T-helper 17 cell (primary cell): ENCODE measurements around the gene KSR2. TPM values are rescaled to one million over a fixed set of nuclear protein-coding genes. Genes with fewer than 3 reads are reported as not detected.
"Not testable (repeated sequence)": the region's sequence is repeated elsewhere in the genome, so short reads cannot be mapped to it uniquely, and the experiment has no call there.

ENCODE experiments used
- ATAC-seq: fragments of 150-1000 bp; cut with Tn5 transposase; 2 replicates; pipeline ENCODE4 v1.10.0; 2021; ENCODE audit warnings: mild to moderate bottlenecking, moderate library complexity
- DNase-seq, 3 donors: peaks; one replicate each; pipeline versions ENCODE4 v3.0.0 to v3.0.0-alpha.2; 2020 to 2021
- H3K9me3 ChIP-seq: one replicate; pipeline ENCODE4 v1.7.0; 2013; ENCODE audit warnings: low read length, mild to moderate bottlenecking; ENCODE audit not compliant: control insufficient read depth, poor library complexity, severe bottlenecking
- H3K27ac Mint-ChIP-seq: one replicate; pipeline ENCODE4 v1.8.0; 2022; ENCODE audit warnings: mild to moderate bottlenecking, moderate library complexity, mixed read lengths
- H3K27me3 Mint-ChIP-seq: one replicate; pipeline ENCODE4 v1.8.0; 2022; ENCODE audit warnings: mixed read lengths
- H3K36me3 Mint-ChIP-seq: one replicate; pipeline ENCODE4 v1.8.0; 2022; ENCODE audit warnings: low read depth, mixed read lengths
- H3K4me1 Mint-ChIP-seq: one replicate; pipeline ENCODE4 v1.8.0; 2022; ENCODE audit warnings: mild to moderate bottlenecking, mixed read lengths
- H3K4me3 Mint-ChIP-seq: one replicate; pipeline ENCODE4 v1.8.0; 2022; ENCODE audit warnings: mild to moderate bottlenecking, moderate library complexity, mixed read lengths
- total RNA-seq, 4 donors: library from RNA in 2 of 4; stranded (reverse) in 2 of 4; gene quantifications; one replicate each; pipeline ENCODE4 v1.2.3 and lab custom pipeline; 2022 to 2026

Gene KSR2
- total RNA-seq, 2 donors from 2014 or later: 0.05 to 0.10 TPM

DNA sequence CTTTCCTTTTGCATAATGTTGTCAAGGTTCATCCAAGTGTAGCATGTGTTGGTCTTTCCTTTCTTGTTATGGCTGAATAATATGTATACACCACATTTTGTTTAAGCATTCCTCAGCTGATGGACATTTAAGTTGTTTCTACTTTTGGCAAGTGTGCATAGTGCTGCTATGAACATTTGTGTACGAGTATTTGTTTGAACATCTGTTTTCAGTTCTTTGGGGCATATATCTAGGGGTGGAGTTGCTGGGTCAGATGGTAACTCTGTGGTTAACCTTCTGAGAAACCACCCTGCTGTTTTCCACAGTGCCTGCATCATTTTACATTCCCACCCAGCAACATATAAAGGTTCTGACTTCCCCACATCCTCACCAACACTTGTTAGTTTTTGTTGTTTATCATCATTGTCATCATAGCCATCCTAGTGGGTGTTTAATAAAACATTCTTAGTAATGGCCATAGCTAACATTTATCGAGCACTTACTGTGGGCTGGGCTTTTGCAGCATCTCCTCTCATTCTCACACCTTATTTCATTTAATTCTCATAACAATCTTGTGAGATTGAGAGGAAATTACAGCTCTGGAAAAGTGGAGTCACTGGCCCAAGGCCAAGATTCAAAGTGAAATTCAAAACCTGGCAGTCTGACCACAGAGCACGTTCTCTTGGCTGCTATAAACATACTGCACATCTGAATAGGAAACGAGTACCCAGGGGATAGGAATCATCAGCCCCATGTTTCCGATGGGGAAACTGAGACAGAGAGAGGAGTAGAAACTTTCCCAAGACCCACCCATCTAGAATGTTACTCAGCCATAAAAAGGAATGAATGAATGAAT lies 193.6 kb downstream of the KSR2 start:
- H3K4me1 Mint-ChIP-seq: no peaks in the 10 kb centered on the region
- peaks cover 8% of the 10 kb centered on the region for H3K27me3 Mint-ChIP-seq
- no peak for ATAC-seq
- no peak overlapping the region for H3K27ac Mint-ChIP-seq
- DNase-seq: no peak
- no peaks in the 10 kb centered on the region for H3K9me3 ChIP-seq
- no peaks in the 10 kb centered on the region for H3K36me3 Mint-ChIP-seq
- no peak overlapping the region for H3K4me3 Mint-ChIP-seq

DNA sequence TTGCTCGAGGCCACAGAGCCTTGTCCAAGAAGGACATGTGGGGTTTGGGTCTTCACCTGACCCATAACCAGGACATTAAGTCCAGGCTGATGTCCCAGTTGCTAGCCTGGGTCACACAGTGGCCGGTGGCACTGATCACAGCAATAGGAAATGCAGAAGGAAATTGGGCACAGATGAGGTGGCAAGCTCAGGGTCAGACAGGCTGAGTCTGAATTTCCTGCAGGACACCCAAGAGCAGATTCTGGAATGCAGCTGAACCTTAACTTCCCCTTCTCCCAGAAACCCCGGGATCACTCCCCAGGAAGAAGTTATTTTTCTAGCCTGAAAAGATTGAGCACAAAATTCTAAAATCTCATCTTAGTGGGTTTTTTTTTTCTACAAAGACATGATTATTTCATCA lies 199.9 kb downstream of the KSR2 start:
- ATAC-seq: no peak
- Mint-ChIP-seq H3K27ac (no peak overlapping the region), H3K27me3 (no peaks in the 10 kb centered on the region), H3K36me3 (no peaks in the 10 kb centered on the region), H3K4me1 (no peaks in the 10 kb centered on the region), H3K4me3 (no peak overlapping the region)
- DNase-seq: no peak
- peaks cover 3% of the 10 kb centered on the region for H3K9me3 ChIP-seq

DNA sequence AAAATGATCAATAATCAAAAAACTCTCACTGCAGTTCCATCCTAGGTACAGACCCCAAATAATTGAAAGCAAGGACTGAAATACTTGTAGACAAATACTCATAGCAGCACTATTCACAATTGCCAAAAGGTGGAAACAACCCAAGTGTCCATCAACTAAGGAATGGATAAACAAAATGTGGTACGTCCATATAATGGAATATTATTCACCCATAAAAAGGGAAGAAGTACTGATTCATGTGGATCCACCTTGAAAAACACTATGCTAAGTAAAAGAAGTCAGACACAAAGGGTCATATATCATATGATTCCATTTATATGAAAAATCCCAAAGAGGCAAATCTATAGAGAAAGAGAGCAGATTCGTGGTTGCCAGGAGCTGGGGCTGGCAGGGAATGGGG lies 202.8 kb downstream of the KSR2 start:
- ATAC-seq (no peak), DNase-seq (no peak)
- Mint-ChIP-seq H3K36me3 (no peaks in the 10 kb centered on the region), H3K27me3 (no peaks in the 10 kb centered on the region), H3K4me1 (no peaks in the 10 kb centered on the region), H3K4me3 (no peak overlapping the region), H3K27ac (no peak overlapping the region)
- H3K9me3 ChIP-seq: peaks cover 3% of the 10 kb centered on the region

DNA sequence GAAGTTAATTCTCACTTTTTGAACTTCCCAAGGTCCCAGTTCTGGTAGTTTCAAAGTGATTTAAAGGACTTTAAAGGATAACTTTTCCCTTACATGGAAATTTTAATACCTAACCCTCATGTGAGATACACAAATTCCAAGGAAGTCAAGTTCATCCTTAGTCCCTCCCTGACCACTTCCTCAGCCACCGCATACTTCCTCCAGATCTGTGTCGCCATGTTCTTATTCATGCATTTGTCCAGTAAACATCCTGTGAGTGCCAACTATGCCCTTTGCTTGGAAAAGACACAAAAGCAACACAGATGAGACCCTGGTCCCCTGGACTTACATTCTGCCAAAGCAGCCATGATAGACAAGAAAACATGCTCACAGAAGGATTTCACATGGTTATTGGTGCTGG lies 206.6 kb downstream of the KSR2 start:
- Mint-ChIP-seq H3K36me3 (no peaks in the 10 kb centered on the region), H3K4me3 (no peak overlapping the region), H3K27ac (no peak overlapping the region), H3K27me3 (no peaks in the 10 kb centered on the region), H3K4me1 (no peaks in the 10 kb centered on the region)
- no peak for DNase-seq
- peaks cover 3% of the 10 kb centered on the region for H3K9me3 ChIP-seq
- no peak for ATAC-seq

DNA sequence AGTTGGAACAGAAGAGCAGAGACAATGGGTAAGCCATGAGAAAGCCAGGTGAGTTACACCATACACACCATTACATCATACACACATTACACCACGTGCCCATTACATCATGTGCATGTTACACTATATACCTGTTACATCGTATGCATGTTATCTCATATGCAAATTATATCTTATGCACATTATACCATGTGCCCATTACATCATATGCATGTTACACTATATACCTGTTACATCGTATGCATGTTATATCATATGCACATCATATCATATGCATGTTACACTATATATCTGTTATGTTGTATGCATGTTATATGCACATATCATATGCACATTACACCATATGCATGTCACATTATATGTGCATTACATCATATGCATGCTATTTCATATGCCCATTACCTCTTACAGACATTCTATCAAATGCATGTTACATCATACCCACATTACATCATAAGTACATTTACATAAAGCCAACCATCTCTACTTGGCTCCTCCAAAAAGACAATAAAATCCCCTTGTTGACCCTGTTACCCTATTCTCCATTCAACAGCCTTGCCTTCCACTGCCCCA lies 207.2 kb downstream of the KSR2 start:
- ATAC-seq: no peak
- H3K9me3 ChIP-seq: peaks cover 3% of the 10 kb centered on the region
- Mint-ChIP-seq H3K4me1 (no peaks in the 10 kb centered on the region), H3K27ac (no peak overlapping the region), H3K36me3 (no peaks in the 10 kb centered on the region), H3K4me3 (no peak overlapping the region), H3K27me3 (no peaks in the 10 kb centered on the region)
- no peak for DNase-seq

DNA sequence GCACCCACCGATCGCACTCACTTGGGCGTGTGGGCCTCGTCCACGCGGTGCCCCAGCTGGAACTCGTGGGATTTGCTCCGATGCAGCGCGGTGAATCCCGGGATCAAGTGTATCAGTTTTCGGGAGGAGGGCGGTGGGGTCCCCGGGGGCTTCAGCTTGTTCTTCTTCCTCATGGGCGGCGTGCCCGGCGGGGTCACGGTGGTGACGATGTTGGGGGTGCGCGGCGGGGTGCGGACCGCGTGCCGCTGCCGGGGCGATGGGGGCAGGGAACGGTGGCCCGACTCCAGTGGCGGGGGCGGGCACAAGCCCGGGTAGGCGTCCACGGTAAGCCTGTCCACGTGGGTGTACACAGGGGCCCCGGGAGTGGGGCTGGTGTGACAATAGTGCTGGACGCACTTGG lies 207.8 kb downstream of the KSR2 start:
- H3K4me1 Mint-ChIP-seq: no peaks in the 10 kb centered on the region
- H3K27ac Mint-ChIP-seq: no peak overlapping the region
- H3K4me3 Mint-ChIP-seq: no peak overlapping the region
- DNase-seq: no peak
- ATAC-seq: no peak
- H3K9me3 ChIP-seq: no peaks in the 10 kb centered on the region
- H3K36me3 Mint-ChIP-seq: no peaks in the 10 kb centered on the region
- no peaks in the 10 kb centered on the region for H3K27me3 Mint-ChIP-seq

DNA sequence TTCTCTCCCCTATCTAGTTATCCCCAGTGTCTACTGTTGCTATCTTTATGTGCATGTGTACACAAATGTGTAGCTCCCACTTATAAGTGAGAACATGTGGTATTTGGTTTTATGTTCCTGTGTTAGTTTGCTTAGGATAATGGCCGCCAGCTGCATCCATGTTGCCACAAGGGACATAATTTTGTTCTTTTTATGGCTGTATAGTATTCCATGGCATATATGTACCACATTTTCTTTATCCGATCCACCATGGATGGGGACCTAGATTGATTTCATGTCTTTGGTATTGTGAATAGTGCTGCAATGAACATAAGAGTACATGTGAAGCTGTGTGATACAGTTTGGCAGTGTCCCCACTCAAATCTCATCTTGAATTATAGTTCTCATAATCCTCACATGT lies 218.1 kb downstream of the KSR2 start:
- Mint-ChIP-seq H3K36me3 (no peaks in the 10 kb centered on the region), H3K27ac (no peak overlapping the region), H3K4me1 (no peaks in the 10 kb centered on the region), H3K4me3 (no peak overlapping the region), H3K27me3 (no peaks in the 10 kb centered on the region)
- no peaks in the 10 kb centered on the region for H3K9me3 ChIP-seq
- DNase-seq: no peak
- ATAC-seq: no peak

DNA sequence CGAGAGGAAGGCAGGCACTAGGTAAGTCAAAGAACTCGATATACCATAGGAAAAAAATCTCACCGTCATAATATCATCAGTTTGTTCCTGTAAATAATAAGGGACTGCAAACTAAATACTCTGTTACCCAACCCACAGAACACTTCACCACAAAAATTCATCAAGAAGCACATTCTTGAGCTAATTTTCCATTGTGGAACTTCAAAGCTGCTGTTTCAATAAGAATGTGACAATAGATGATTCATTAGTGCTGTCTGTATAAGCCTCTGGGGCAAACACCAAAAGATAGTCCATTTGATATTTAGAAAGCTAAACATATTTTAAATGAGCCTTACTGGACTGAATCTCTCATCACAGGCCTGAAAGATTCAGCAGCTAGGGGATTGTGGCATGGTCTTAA lies 219.4 kb downstream of the KSR2 start:
- no peaks in the 10 kb centered on the region for H3K4me1 Mint-ChIP-seq
- no peak overlapping the region for H3K27ac Mint-ChIP-seq
- no peak overlapping the region for H3K4me3 Mint-ChIP-seq
- no peaks in the 10 kb centered on the region for H3K9me3 ChIP-seq
- ATAC-seq: no peak
- DNase-seq: no peak
- peaks cover 1% of the 10 kb centered on the region for H3K27me3 Mint-ChIP-seq
- no peaks in the 10 kb centered on the region for H3K36me3 Mint-ChIP-seq

DNA sequence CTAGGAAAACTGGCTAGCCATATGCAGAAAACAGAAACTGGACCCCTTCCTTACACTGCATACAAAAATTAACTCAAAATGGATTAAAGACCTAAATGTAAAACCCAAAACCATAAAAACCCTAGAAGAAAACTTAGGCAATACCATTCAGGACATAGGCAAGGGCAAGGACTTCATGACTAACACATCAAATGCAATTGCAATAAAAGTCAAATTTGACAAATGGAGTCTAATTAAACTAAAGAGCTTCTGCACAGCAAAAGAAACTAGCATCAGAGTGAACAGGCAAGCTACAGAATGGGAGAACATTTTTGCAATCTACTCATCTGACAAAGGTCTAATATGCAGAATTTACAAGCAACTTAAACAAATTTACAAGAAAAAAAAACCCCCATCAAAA lies 222.4 kb downstream of the KSR2 start:
- DNase-seq, H3K9me3 ChIP-seq, H3K4me3 Mint-ChIP-seq, H3K27ac Mint-ChIP-seq, ATAC-seq, H3K36me3 Mint-ChIP-seq, H3K4me1 Mint-ChIP-seq, H3K27me3 Mint-ChIP-seq: not testable (repeated sequence)

DNA sequence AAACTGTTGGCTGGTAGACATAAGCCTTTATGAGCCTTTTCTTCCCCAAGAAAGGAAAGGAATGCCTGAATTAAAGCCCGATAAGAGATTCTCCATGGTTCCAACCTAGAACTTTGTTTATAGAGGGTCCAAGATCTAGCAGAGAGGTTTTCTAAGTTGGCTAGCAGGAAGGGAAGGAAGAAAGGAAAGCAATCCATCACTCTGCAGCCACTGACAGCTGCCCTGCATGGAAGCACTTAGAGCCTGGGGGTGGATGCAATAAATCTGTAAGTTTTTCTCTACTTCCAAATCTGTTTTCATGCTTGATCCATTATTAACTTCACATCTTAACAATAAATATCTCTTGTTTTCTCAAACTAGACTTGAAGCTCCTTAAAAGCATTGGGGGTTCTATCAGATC lies 224.4 kb downstream of the KSR2 start:
- H3K36me3 Mint-ChIP-seq: no peaks in the 10 kb centered on the region
- H3K4me3 Mint-ChIP-seq: no peak overlapping the region
- no peaks in the 10 kb centered on the region for H3K9me3 ChIP-seq
- DNase-seq (no peak), ATAC-seq (no peak)
- H3K4me1 Mint-ChIP-seq: no peaks in the 10 kb centered on the region
- no peak overlapping the region for H3K27ac Mint-ChIP-seq
- peaks cover 7% of the 10 kb centered on the region for H3K27me3 Mint-ChIP-seq

DNA sequence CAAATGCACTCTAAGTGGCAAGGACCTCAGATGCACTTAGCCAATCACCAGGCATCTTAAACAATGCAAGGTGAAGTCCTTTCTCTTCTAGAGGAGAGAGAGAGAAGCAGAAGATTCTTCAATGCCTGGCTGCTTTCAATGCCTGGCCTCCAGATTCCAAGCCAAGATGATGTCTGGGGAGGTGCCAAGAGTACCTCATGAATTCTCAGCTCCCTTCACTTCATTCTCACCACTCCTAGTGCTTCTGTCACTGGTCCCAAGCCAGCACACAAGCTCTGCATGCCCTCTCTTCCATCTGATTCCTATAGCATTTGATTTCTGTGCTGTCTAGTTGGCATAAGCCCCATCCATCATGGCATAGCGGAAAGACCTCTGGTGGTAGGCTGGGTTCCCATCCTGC lies 225.0 kb downstream of the KSR2 start:
- DNase-seq (no peak), ATAC-seq (no peak)
- no peak overlapping the region for H3K27ac Mint-ChIP-seq
- H3K4me1 Mint-ChIP-seq: no peaks in the 10 kb centered on the region
- no peaks in the 10 kb centered on the region for H3K36me3 Mint-ChIP-seq
- H3K27me3 Mint-ChIP-seq: peaks cover 7% of the 10 kb centered on the region
- H3K9me3 ChIP-seq: no peaks in the 10 kb centered on the region
- no peak overlapping the region for H3K4me3 Mint-ChIP-seq

DNA sequence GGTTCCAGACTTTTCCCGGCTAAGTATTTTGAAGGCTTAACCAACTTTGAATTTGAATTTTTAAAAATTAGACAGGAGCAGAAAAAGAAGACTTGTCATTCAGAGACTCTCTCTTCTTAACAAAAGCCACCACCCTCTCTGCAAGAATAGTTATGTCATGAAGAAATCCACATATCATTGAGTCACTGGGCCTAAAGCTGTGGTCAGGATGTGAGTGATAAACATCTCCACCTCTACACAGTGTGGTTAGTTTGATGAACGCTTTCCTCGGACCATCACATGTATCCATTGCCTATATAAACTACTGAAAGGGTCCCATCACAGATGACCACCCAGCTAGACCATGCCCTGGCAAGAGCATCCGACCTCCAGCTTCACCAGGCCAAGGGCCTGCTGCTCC lies 226.1 kb downstream of the KSR2 start:
- no peak overlapping the region for H3K4me3 Mint-ChIP-seq
- no peaks in the 10 kb centered on the region for H3K36me3 Mint-ChIP-seq
- ATAC-seq (no peak), DNase-seq (no peak)
- no peaks in the 10 kb centered on the region for H3K9me3 ChIP-seq
- H3K4me1 Mint-ChIP-seq: no peaks in the 10 kb centered on the region
- no peak overlapping the region for H3K27ac Mint-ChIP-seq
- peaks cover 7% of the 10 kb centered on the region for H3K27me3 Mint-ChIP-seq

DNA sequence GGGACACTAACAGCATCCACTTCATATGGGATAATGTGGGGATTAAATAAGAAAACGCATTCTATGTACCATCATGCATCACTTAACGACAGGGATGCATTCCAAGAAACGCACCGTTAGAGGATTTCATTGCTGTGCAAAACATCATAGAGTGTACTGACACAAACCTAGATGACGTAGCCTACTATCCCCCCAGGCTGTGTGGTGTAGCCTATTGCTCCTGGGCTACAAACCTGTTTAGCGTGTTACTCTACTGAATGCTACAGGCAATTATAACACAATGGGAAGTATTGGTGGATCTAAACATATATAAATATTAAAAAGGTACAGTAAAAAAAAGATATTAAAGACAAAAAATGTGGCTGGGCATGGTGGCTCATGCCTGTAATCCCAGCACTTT lies 230.6 kb downstream of the KSR2 start:
- H3K4me1 Mint-ChIP-seq: no peaks in the 10 kb centered on the region
- no peak overlapping the region for H3K27ac Mint-ChIP-seq
- ATAC-seq (no peak), DNase-seq (no peak)
- no peak overlapping the region for H3K4me3 Mint-ChIP-seq
- no peaks in the 10 kb centered on the region for H3K9me3 ChIP-seq
- H3K27me3 Mint-ChIP-seq: no peaks in the 10 kb centered on the region
- H3K36me3 Mint-ChIP-seq: no peaks in the 10 kb centered on the region

DNA sequence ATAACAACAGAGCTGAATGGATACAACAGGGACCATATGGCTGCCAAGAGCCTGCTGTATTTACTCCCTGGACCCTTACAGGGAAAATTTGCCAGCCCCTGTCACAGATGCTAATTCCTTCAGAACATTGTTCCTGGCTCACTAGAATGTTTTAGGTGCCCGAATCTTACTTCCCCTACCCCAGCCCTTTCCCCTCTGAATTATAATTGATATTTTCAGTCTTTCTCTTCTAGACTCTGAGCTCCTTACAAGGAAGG lies 235.3 kb downstream of the KSR2 start:
- H3K27me3 Mint-ChIP-seq: no peaks in the 10 kb centered on the region
- DNase-seq (no peak), ATAC-seq (no peak)
- H3K9me3 ChIP-seq: no peaks in the 10 kb centered on the region
- no peak overlapping the region for H3K4me3 Mint-ChIP-seq
- no peaks in the 10 kb centered on the region for H3K36me3 Mint-ChIP-seq
- no peak overlapping the region for H3K27ac Mint-ChIP-seq
- no peaks in the 10 kb centered on the region for H3K4me1 Mint-ChIP-seq
